Prostate gland (tissue), 2 donors: ENCODE measurements around the gene DTX1.

ENCODE experiments used
- CTCF ChIP-seq, 4 experiments: fragments of 200-600 bp in 2 of 4; fragments of 450-650 bp in 2 of 4; sonication (generic) in 2 of 4; IDR thresholded peaks; 1 replicate in 3 of 4; 2 replicates in 1 of 4; pipeline ENCODE4 v1.5.1; 2016 to 2019; ENCODE audit warnings: antibody characterized with exemption in 4 of 4, mild to moderate bottlenecking in 2 of 4, moderate library complexity in 2 of 4
- POLR2A ChIP-seq: fragments of 450-650 bp; IDR thresholded peaks from one replicate; pipeline ENCODE4 v1.6.1; 2016; ENCODE audit warnings: antibody characterized with exemption, mild to moderate bottlenecking
- POLR2AphosphoS5 ChIP-seq: sonication (generic); formaldehyde crosslinking; IDR thresholded peaks from one replicate; pipeline ENCODE4 v1.6.1; 2017; ENCODE audit warnings: antibody characterized with exemption

DNA sequence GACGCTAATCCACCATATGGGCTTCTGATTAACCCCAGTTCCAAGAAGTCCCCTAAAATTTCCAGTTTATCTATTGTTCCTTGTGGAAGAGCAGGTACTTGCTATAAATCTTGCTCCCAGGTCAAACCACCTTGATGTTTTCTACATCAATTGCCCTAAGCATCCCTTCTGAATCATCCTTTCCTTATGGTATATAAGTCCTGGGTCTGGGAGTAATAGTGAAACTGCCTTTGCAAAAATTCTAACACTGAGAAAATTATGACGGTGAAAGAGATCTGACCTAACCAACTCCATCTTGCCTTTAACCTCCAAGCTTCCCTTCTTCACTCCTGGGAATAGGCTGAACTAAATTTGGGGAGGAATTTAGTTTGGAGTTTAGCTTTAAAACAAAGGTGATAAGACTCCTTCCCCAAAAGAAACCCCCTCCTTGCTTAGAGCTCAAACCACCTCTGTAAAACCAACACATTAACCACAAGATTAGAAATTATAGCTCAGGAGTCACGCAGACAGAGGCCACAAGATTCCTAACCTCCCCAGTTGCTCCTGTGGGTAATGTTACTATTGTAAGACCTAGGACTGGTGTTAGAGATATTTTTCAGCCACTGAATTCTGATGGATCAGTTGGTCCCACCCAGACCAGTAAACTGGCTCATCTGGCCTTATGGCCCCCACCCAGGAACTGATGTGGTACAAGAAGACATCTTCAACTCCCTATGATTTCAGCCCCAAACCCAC is 33.8 kb upstream of the DTX1 start:
- no peak for TF ChIP-seq CTCF (IDR thresholded peaks at IDR 0.05)
- TF ChIP-seq POLR2AphosphoS5, result no peak
- no peak for TF ChIP-seq POLR2A
